Caco-2 (cell line): ENCODE data around the gene KLK11. TPM values are rescaled to one million over a fixed set of nuclear protein-coding genes. Genes with fewer than 3 reads are reported as not detected.

ENCODE experiments used
- BruUV-seq: library from RNA; stranded (reverse); fragments of 400-500 nt; replicated peaks from 2 replicates; lab custom pipeline; 2021; lab: Mats Ljungman, UMichigan
- CTCF ChIA-PET: fragments of 300-600 bp; sonication (Branson Sonifier 250); formaldehyde crosslinking; loops from one replicate; lab custom pipeline; 2022; ENCODE audit warnings: antibody characterized with exemption; lab: Charles Lee
- POLR2A ChIA-PET: fragments of 300-600 bp; sonication (Branson Sonifier 250); formaldehyde crosslinking; loops from one replicate; lab custom pipeline; 2022; ENCODE audit warnings: antibody characterized with exemption; lab: Charles Lee
- DNase-seq, 2 experiments: peaks; one replicate each; pipeline versions ENCODE4 v3.0.0 to v3.0.0-alpha.2; 2020 to 2022
- H3K27me3 ChIP-seq: replicated peaks from 2 replicates; pipeline ENCODE4 v1.6.0; 2011; ENCODE audit warnings: low read length; ENCODE audit not compliant: control insufficient read depth, insufficient read depth
- H3K36me3 ChIP-seq: 2 replicates; pipeline ENCODE4 v1.5.1; 2011; ENCODE audit warnings: low read length; ENCODE audit not compliant: control insufficient read depth, insufficient read depth
- H3K4me1 ChIP-seq: fragments of 250-450 bp; sonication (Bioruptor Pico); 2 replicates; pipeline ENCODE4 v1.5.1; 2020; ENCODE audit warnings: mild to moderate bottlenecking
- H3K4me3 ChIP-seq: 2 replicates; pipeline ENCODE4 v1.5.1; 2011; ENCODE audit warnings: low read depth, mild to moderate bottlenecking, control low read depth, low read length
- H3K9me3 ChIP-seq: fragments of 250-450 bp; sonication (Bioruptor Pico); 2 replicates; pipeline ENCODE4 v1.5.1; 2020; ENCODE audit warnings: mild to moderate bottlenecking, moderate library complexity
- H3K27ac Mint-ChIP-seq: one replicate; pipeline ENCODE4 v1.8.0; 2022; ENCODE audit warnings: mixed read lengths; ENCODE audit not compliant: unreplicated experiment
- H3K27me3 Mint-ChIP-seq: one replicate; pipeline ENCODE4 v1.8.0; 2022; ENCODE audit warnings: mixed read lengths; ENCODE audit not compliant: insufficient read depth, unreplicated experiment
- H3K36me3 Mint-ChIP-seq: one replicate; pipeline ENCODE4 v1.8.0; 2022; ENCODE audit warnings: mild to moderate bottlenecking, mixed read lengths; ENCODE audit not compliant: insufficient read depth, unreplicated experiment
- H3K4me1 Mint-ChIP-seq: one replicate; pipeline ENCODE4 v1.8.0; 2022; ENCODE audit warnings: low read depth, mixed read lengths; ENCODE audit not compliant: unreplicated experiment
- H3K4me3 Mint-ChIP-seq: one replicate; pipeline ENCODE4 v1.8.0; 2022; ENCODE audit warnings: mild to moderate bottlenecking, moderate library complexity, mixed read lengths; ENCODE audit not compliant: unreplicated experiment
- H3K9me3 Mint-ChIP-seq: one replicate; pipeline ENCODE4 v1.8.0; 2022; ENCODE audit warnings: mixed read lengths; ENCODE audit not compliant: unreplicated experiment
- CTCF ChIP-seq, 2 experiments: fragments of 200-600 bp in 1 of 2; IDR thresholded peaks; 1 replicate in 1 of 2; 2 replicates in 1 of 2; pipeline versions ENCODE4 v1.5.1 to v1.8.0; 2011 to 2022; ENCODE audit warnings: antibody characterized with exemption in 1 of 2, control low read depth in 1 of 2, inconsistent platforms in 1 of 2, low read depth in 1 of 2, low read length in 1 of 2, mild to moderate bottlenecking in 1 of 2, moderate library complexity in 1 of 2; ENCODE audit not compliant: insufficient read depth in 1 of 2, severe bottlenecking in 1 of 2, unreplicated experiment in 1 of 2
- intact Hi-C: fragments of 100-400 bp; cut with micrococcal nuclease; formaldehyde crosslinking; loops from one replicate; pipeline ENCODE4 v1.10.0; 2022; ENCODE audit not compliant: unreplicated experiment
- total RNA-seq: library from RNA; stranded (reverse); gene quantifications from 2 replicates; pipeline ENCODE4 v1.2.3, GENCODE V29; 2022

The KLK11 gene
- total RNA-seq, 1 experiment from 2014 or later = not detected

- H3K27me3 Mint-ChIP-seq = peaks cover 27% of the 10 kb centered on the region
- intact Hi-C loops = no loop called here
- H3K4me3 Mint-ChIP-seq = no peak overlapping the region
- Histone ChIP-seq H3K27me3 (no peaks in the 10 kb centered on the region; the same call in 1 of the 2 replicates), H3K36me3 (no peaks in the 10 kb centered on the region), H3K4me1 (no peaks in the 10 kb centered on the region), H3K4me3 (no peak overlapping the region), H3K9me3 (no peaks in the 10 kb centered on the region)
- ChIA-PET CTCF (no interaction called here), POLR2A (no interaction called here)
- BruUV-seq = no TSS peak
- no peaks in the 10 kb centered on the region for H3K4me1 Mint-ChIP-seq
- no peak for DNase-seq
- no peak for TF ChIP-seq CTCF (IDR thresholded peaks at IDR 0.05; ENCODE audit: insufficient read depth in 1 of 2, low read depth in 1 of 2, low read length in 1 of 2, severe bottlenecking in 1 of 2, unreplicated experiment in 1 of 2)
- H3K27ac Mint-ChIP-seq = no peak overlapping the region
- no peaks in the 10 kb centered on the region for H3K36me3 Mint-ChIP-seq
- no peaks in the 10 kb centered on the region for H3K9me3 Mint-ChIP-seq
Measured at GRCh38 chr19:51007488-51007887, 18.9 kb downstream of the KLK11 start.

DNA sequence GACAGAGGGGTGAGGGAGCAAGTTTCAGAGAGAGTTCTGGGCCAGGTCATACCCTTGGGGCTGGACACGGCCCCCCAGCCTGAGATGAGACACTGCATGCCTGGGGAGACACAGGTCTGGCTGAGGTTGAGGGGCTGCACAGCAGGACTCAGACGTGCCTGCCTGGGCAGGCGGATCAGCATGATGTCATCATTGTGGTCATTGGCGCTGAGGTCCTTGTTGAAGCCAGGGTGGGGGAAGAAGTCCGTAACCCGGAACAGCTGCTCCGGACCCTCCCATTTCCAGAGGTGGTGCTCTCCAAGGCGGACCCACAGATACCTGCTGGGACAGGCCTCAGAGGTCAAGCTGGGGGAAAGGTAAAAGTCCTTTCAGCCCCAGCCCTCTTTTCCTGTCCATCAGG, 20.0 kb downstream of the KLK11 start:
- H3K4me3 Mint-ChIP-seq = no peak overlapping the region
- no peaks in the 10 kb centered on the region for H3K9me3 ChIP-seq
- ChIA-PET POLR2A (no interaction called here), CTCF (no interaction called here)
- DNase-seq = no peak
- no peaks in the 10 kb centered on the region for H3K36me3 ChIP-seq
- TF ChIP-seq CTCF (IDR thresholded peaks at IDR 0.05; ENCODE audit: insufficient read depth in 1 of 2, low read depth in 1 of 2, low read length in 1 of 2, severe bottlenecking in 1 of 2, unreplicated experiment in 1 of 2) = no peak
- no peaks in the 10 kb centered on the region for H3K4me1 Mint-ChIP-seq
- no peak overlapping the region for H3K27ac Mint-ChIP-seq
- H3K36me3 Mint-ChIP-seq = no peaks in the 10 kb centered on the region
- H3K27me3 ChIP-seq = no peaks in the 10 kb centered on the region; the same call in 1 of the 2 replicates
- peaks cover 27% of the 10 kb centered on the region for H3K27me3 Mint-ChIP-seq
- intact Hi-C loops = no loop called here
- no TSS peak for BruUV-seq
- H3K4me3 ChIP-seq = no peak overlapping the region
- H3K9me3 Mint-ChIP-seq = no peaks in the 10 kb centered on the region
- H3K4me1 ChIP-seq = no peaks in the 10 kb centered on the region

GRCh38 chr19:51005248-51005647, 21.2 kb downstream of the KLK11 start:
- no peaks in the 10 kb centered on the region for H3K36me3 Mint-ChIP-seq
- Histone ChIP-seq H3K4me3 (no peak overlapping the region), H3K36me3 (no peaks in the 10 kb centered on the region), H3K27me3 (no peaks in the 10 kb centered on the region), H3K9me3 (no peaks in the 10 kb centered on the region), H3K4me1 (no peaks in the 10 kb centered on the region)
- H3K4me1 Mint-ChIP-seq = no peaks in the 10 kb centered on the region
- no TSS peak for BruUV-seq
- POLR2A ChIA-PET = no interaction called here
- H3K27me3 Mint-ChIP-seq = peaks cover 21% of the 10 kb centered on the region
- no peaks in the 10 kb centered on the region for H3K9me3 Mint-ChIP-seq
- CTCF ChIA-PET = no interaction called here
- TF ChIP-seq CTCF (IDR thresholded peaks at IDR 0.05; ENCODE audit: insufficient read depth in 1 of 2, low read depth in 1 of 2, low read length in 1 of 2, severe bottlenecking in 1 of 2, unreplicated experiment in 1 of 2) = no peak
- no peak for DNase-seq
- H3K4me3 Mint-ChIP-seq = no peak overlapping the region
- intact Hi-C loops = no loop called here
- no peak overlapping the region for H3K27ac Mint-ChIP-seq
